ENCODE results near the gene BCAP31. TPM values are rescaled to one million over a fixed set of nuclear protein-coding genes. Genes with fewer than 3 reads are reported as not detected.

Gene BCAP31
- total RNA-seq, 2 experiments from 2014 or later, result 43.0 to 72.0 TPM

DNA sequence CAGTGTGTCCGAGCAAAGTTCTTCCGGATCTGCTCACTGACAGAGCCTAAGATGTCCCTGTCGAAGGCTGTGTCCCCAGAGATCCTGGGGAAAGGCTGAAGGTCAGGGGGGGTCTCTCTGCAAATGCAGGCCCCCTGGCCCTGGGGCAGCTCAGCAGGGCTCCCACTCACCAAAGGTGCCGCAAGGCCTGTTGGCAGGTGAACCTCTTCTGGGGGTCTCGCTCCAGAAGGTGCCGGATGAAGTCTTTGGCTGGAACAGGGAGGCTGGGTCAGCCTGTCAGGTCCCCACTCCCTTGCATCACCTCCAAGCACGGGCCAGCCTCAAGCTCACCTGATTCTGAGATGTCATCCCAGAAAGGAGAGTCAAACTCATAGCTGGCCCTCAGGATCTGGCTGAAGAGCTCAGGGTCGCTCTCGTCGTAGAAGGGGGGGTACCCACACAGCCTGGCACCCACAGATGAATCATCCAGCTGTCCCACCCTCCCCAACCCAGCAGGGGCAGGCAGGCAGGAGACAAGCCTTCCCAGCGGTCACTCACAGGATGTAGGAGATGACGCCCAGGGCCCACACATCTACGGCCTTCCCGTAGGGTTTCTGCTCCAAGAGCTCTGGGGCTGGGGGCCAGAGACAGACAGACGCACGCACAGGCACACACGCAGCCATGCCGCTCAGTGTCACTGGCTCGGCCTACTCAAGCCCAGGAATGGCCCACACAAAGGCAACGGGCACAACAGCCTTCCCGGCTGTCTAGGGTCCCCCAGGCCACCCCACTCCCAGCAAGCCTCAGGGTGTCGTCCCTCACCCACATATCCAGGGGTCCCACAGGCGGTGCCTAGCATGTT lies 53.2 kb downstream of the BCAP31 start:
- no peaks in the 10 kb centered on the region for H3K9me3 ChIP-seq (ENCODE audit: low read length)
- no peaks in the 10 kb centered on the region for H3K79me2 ChIP-seq (ENCODE audit: insufficient read depth, low read depth, low read length)
- no peaks in the 10 kb centered on the region for H3K36me3 ChIP-seq (ENCODE audit: insufficient read depth, low read length)
- TF ChIP-seq, protein P1, sequence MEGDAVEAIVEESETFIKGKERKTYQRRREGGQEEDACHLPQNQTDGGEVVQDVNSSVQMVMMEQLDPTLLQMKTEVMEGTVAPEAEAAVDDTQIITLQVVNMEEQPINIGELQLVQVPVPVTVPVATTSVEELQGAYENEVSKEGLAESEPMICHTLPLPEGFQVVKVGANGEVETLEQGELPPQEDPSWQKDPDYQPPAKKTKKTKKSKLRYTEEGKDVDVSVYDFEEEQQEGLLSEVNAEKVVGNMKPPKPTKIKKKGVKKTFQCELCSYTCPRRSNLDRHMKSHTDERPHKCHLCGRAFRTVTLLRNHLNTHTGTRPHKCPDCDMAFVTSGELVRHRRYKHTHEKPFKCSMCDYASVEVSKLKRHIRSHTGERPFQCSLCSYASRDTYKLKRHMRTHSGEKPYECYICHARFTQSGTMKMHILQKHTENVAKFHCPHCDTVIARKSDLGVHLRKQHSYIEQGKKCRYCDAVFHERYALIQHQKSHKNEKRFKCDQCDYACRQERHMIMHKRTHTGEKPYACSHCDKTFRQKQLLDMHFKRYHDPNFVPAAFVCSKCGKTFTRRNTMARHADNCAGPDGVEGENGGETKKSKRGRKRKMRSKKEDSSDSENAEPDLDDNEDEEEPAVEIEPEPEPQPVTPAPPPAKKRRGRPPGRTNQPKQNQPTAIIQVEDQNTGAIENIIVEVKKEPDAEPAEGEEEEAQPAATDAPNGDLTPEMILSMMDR (conservative IDR thresholded peaks at IDR 0.05; ENCODE audit: low read length), result no peak
- no peak for TF ChIP-seq EZH2phosphoT487 (IDR thresholded peaks at IDR 0.05; ENCODE audit: borderline replicate concordance, low read depth, low read length)
- intact Hi-C loops (cut with micrococcal nuclease; ENCODE audit: unreplicated experiment), result no loop called here
- H3K4me3 ChIP-seq (ENCODE audit: low read depth, low read length, poor library complexity, severe bottlenecking), result no peak overlapping the region
- H3K9me2 ChIP-seq (ENCODE audit: insufficient read depth, low read length), result no peaks in the 10 kb centered on the region
- no peaks in the 10 kb centered on the region for H3K4me1 ChIP-seq (ENCODE audit: insufficient read depth, low read length, poor library complexity, severe bottlenecking)
- H3K27ac ChIP-seq (ENCODE audit: low read depth, low read length, poor library complexity, severe bottlenecking), result no peak overlapping the region
- H2AFZ ChIP-seq (ENCODE audit: low read length), result no peak overlapping the region
- ChIA-PET CTCF (ENCODE audit: unreplicated experiment) (no interaction called here), POLR2A (no interaction called here)
- no peak overlapping the region for H3K4me2 ChIP-seq (ENCODE audit: low read length)
- DNase-seq (ENCODE audit: low spot score), result no peak
- no TSS peak for BruUV-seq (replicated peaks)
- no peaks in the 10 kb centered on the region for H4K20me1 ChIP-seq (ENCODE audit: insufficient read depth, low read length)

DNA sequence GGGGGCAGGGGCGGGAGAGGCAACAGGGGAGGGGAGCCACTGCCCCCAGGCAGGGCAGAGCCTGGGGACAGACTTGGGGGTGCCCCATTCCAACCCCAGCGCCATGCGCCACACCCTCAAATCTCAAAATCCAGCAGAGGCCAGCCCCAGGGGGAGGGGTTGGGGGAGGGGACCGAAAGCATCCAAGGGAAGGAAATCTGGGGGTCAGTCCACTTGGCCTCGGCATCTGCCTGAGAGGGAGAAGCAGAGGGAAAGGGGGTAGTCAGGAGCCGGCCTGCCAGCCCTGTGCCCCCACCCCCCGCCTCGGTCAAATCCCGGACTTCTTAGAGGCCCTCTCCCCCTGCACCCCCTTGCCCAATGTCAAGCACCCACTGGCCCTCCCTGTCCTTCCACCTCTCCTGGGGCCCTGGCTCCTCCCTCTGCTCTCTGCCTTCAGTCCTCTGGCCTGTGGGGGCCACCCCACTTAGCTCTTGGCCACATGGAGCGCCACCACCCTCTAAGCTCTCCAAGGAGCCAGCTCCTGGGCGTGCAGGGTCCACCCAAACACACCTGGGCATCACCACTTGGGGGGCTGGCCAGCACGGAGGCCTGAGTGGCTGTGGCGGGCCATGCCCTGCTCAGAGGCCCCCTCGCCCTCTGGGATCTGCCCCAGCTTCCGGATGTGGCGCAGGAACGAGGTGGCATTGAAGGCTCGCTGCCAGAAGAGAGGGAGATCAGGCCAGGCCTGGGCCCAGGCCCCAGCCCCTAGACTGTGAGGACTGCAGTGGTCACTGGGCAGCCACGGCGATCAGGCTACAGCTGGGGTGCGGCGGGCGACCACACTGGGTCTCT lies 54.1 kb downstream of the BCAP31 start:
- Histone ChIP-seq H3K9me2 (ENCODE audit: insufficient read depth, low read length) (no peaks in the 10 kb centered on the region), H2AFZ (ENCODE audit: low read length) (no peak overlapping the region)

More for the DNA sequence above, 54.1 kb downstream of the BCAP31 start:
- Histone ChIP-seq H3K4me3 (ENCODE audit: low read depth, low read length, poor library complexity, severe bottlenecking) (no peak overlapping the region), H3K4me2 (ENCODE audit: low read length) (no peak overlapping the region), H3K27ac (ENCODE audit: low read depth, low read length, poor library complexity, severe bottlenecking) (no peak overlapping the region), H3K36me3 (ENCODE audit: insufficient read depth, low read length) (no peaks in the 10 kb centered on the region), H3K79me2 (ENCODE audit: insufficient read depth, low read depth, low read length) (no peaks in the 10 kb centered on the region), H3K9me3 (ENCODE audit: low read length) (no peaks in the 10 kb centered on the region), H3K4me1 (ENCODE audit: insufficient read depth, low read length, poor library complexity, severe bottlenecking) (no peaks in the 10 kb centered on the region), H4K20me1 (ENCODE audit: insufficient read depth, low read length) (no peaks in the 10 kb centered on the region)
- DNase-seq (ENCODE audit: low spot score), result no peak
- TF ChIP-seq, protein P1 (conservative IDR thresholded peaks at IDR 0.05; ENCODE audit: low read length), result no peak
- TF ChIP-seq EZH2phosphoT487 (IDR thresholded peaks at IDR 0.05; ENCODE audit: borderline replicate concordance, low read depth, low read length), result no peak
- intact Hi-C loops (cut with micrococcal nuclease; ENCODE audit: unreplicated experiment), result loop anchor here (1.0 kb wide), 1 partner anchor 131 kb away; no protein-coding TSS in a partner anchor
- CTCF ChIA-PET (ENCODE audit: unreplicated experiment), result no interaction called here
- BruUV-seq (replicated peaks), result no TSS peak
- POLR2A ChIA-PET, result no interaction called here

All from OCI-LY7 (cell line).